ENCODE results near the gene ALX4.

The ALX4 gene

GRCh38 chr11:44314733-44315132, 4.8 kb upstream of the ALX4 start:
- no peak for DNase-seq (ENCODE audit: extremely low spot score)
- TF ChIP-seq FOXA1 (IDR thresholded peaks at IDR 0.05) (no peak), TARDBP (IDR thresholded peaks at IDR 0.05) (no peak), ZNF384 (IDR thresholded peaks at IDR 0.05) (no peak), CTBP1 (IDR thresholded peaks at IDR 0.05; ENCODE audit: borderline replicate concordance) (no peak), L3MBTL2 (conservative IDR thresholded peaks at IDR 0.05) (no peak), NFRKB (IDR thresholded peaks at IDR 0.05) (no peak), PKNOX1 (IDR thresholded peaks at IDR 0.05) (no peak), FOXM1 (IDR thresholded peaks at IDR 0.05; ENCODE audit: borderline replicate concordance) (no peak), ARNT (IDR thresholded peaks at IDR 0.05) (no peak), ELF4 (IDR thresholded peaks at IDR 0.05) (no peak), SP1 (IDR thresholded peaks at IDR 0.05) (no peak), HDGF (IDR thresholded peaks at IDR 0.05; ENCODE audit: borderline replicate concordance) (no peak), BHLHE40 (IDR thresholded peaks at IDR 0.05; ENCODE audit: borderline replicate concordance) (no peak)
- ChIA-PET POLR2A (no interaction called here), CTCF (no interaction called here)

- ChIA-PET POLR2A (interaction anchor here (0.8 kb wide), 1 partner anchor 11 kb away, joined by 3 read pairs; no protein-coding TSS in a partner anchor), CTCF (no interaction called here)
- TF ChIP-seq FOXM1 (IDR thresholded peaks at IDR 0.05; ENCODE audit: borderline replicate concordance) (no peak), HDGF (IDR thresholded peaks at IDR 0.05; ENCODE audit: borderline replicate concordance) (no peak), BHLHE40 (IDR thresholded peaks at IDR 0.05; ENCODE audit: borderline replicate concordance) (no peak), PKNOX1 (IDR thresholded peaks at IDR 0.05) (no peak)
- DNase-seq (ENCODE audit: extremely low spot score) = no peak
These were observed 4.0 kb upstream of the ALX4 start for GRCh38 chr11:44313761-44314489.

GRCh38 chr11:44312876-44313275, 2.9 kb upstream of the ALX4 start:
- TF ChIP-seq FOXK2 (IDR thresholded peaks at IDR 0.05) (no peak), SP1 (IDR thresholded peaks at IDR 0.05) (no peak), L3MBTL2 (conservative IDR thresholded peaks at IDR 0.05) (no peak), ZNF384 (IDR thresholded peaks at IDR 0.05) (no peak), NFRKB (IDR thresholded peaks at IDR 0.05) (no peak), HDGF (IDR thresholded peaks at IDR 0.05; ENCODE audit: borderline replicate concordance) (no peak), TARDBP (IDR thresholded peaks at IDR 0.05) (no peak), FOXM1 (IDR thresholded peaks at IDR 0.05; ENCODE audit: borderline replicate concordance) (no peak), SUZ12 (IDR thresholded peaks at IDR 0.05) (no peak), ARNT (IDR thresholded peaks at IDR 0.05) (no peak), CTBP1 (IDR thresholded peaks at IDR 0.05; ENCODE audit: borderline replicate concordance) (no peak), FOXA1 (IDR thresholded peaks at IDR 0.05) (no peak), ELF4 (IDR thresholded peaks at IDR 0.05) (no peak), LEF1 (IDR thresholded peaks at IDR 0.05; ENCODE audit: borderline replicate concordance) (no peak), BHLHE40 (IDR thresholded peaks at IDR 0.05; ENCODE audit: borderline replicate concordance) (no peak), PKNOX1 (IDR thresholded peaks at IDR 0.05) (no peak)
- ChIA-PET CTCF (no interaction called here), POLR2A (no interaction called here)
- no peak for DNase-seq (ENCODE audit: extremely low spot score)

- CTCF ChIA-PET = no interaction called here
- TF ChIP-seq FOXK2 (IDR thresholded peaks at IDR 0.05) = no peak
- TF ChIP-seq ZNF384 (IDR thresholded peaks at IDR 0.05) = no peak
- POLR2A ChIA-PET = no interaction called here
- DNase-seq (ENCODE audit: extremely low spot score) = no peak
These were observed 1.7 kb upstream of the ALX4 start for GRCh38 chr11:44311339-44312261.

GRCh38 chr11:44310463-44311272, 729 bp upstream of the ALX4 start:
- CTCF ChIA-PET = interaction anchor here (0.6 kb wide), 1 partner anchor 140 kb away, joined by 5 read pairs; no protein-coding TSS in a partner anchor
- DNase-seq (ENCODE audit: extremely low spot score) = peak; percentile 28
- no peak for TF ChIP-seq L3MBTL2 (conservative IDR thresholded peaks at IDR 0.05)
- no peak for TF ChIP-seq ARNT (IDR thresholded peaks at IDR 0.05)
- no peak for TF ChIP-seq SP1 (IDR thresholded peaks at IDR 0.05)
- no peak for TF ChIP-seq HDGF (IDR thresholded peaks at IDR 0.05; ENCODE audit: borderline replicate concordance)
- no peak for TF ChIP-seq LEF1 (IDR thresholded peaks at IDR 0.05; ENCODE audit: borderline replicate concordance)
- no peak for TF ChIP-seq NFRKB (IDR thresholded peaks at IDR 0.05)
- TF ChIP-seq ZNF384 (IDR thresholded peaks at IDR 0.05) = no peak
- no peak for TF ChIP-seq PKNOX1 (IDR thresholded peaks at IDR 0.05)
- TF ChIP-seq FOXA1 (IDR thresholded peaks at IDR 0.05) = no peak
- TF ChIP-seq TARDBP (IDR thresholded peaks at IDR 0.05) = no peak
- POLR2A ChIA-PET = no interaction called here
